Embryonic facial prominence (tissue), 1 donor: ENCODE results near the gene SELL.
"Not testable (repeated sequence)": the region's sequence is repeated elsewhere in the genome, so short reads cannot be mapped to it uniquely, and the experiment has no call there.

ENCODE experiments used
- DNase-seq: peaks from one replicate; pipeline ENCODE4 v3.0.0-alpha.2; 2016; ENCODE audit errors: extremely low spot score

Gene SELL

GRCh38 chr1:169704797-169705196 lies 6.6 kb downstream of the SELL start:
- DNase-seq, result no peak

- no peak for DNase-seq
These were observed 10.0 kb downstream of the SELL start for GRCh38 chr1:169701261-169702005.

- no peak for DNase-seq
These were observed 11.7 kb downstream of the SELL start for GRCh38 chr1:169699707-169700106.

- DNase-seq, result no peak
These were observed 12.4 kb downstream of the SELL start for GRCh38 chr1:169698976-169699375.

- no peak for DNase-seq
These were observed 13.7 kb downstream of the SELL start for GRCh38 chr1:169697755-169698154.

GRCh38 chr1:169696273-169697100 lies 14.9 kb downstream of the SELL start:
- no peak for DNase-seq

- DNase-seq, result no peak
These were observed 16.9 kb downstream of the SELL start for GRCh38 chr1:169694304-169695075.

GRCh38 chr1:169692756-169693460 lies 18.5 kb downstream of the SELL start:
- no peak for DNase-seq

GRCh38 chr1:169690489-169690888 lies 20.9 kb downstream of the SELL start:
- no peak for DNase-seq

- no peak for DNase-seq
These were observed 22.0 kb downstream of the SELL start for GRCh38 chr1:169689395-169689794.

- not testable (repeated sequence) for DNase-seq
These were observed 23.0 kb downstream of the SELL start for GRCh38 chr1:169688377-169688776.

GRCh38 chr1:169683661-169684060 lies 27.8 kb downstream of the SELL start:
- no peak for DNase-seq

GRCh38 chr1:169683168-169683567 lies 28.3 kb downstream of the SELL start:
- not testable (repeated sequence) for DNase-seq

GRCh38 chr1:169682071-169682470 lies 29.3 kb downstream of the SELL start:
- DNase-seq, result no peak

- no peak for DNase-seq
These were observed 30.3 kb downstream of the SELL start for GRCh38 chr1:169681140-169681539.

- DNase-seq, result no peak
These were observed 30.9 kb downstream of the SELL start for GRCh38 chr1:169680377-169681019.

GRCh38 chr1:169679692-169680091 lies 31.7 kb downstream of the SELL start:
- no peak for DNase-seq

GRCh38 chr1:169676001-169676400 lies 35.4 kb downstream of the SELL start:
- DNase-seq, result no peak

- no peak for DNase-seq
These were observed 40.6 kb downstream of the SELL start for GRCh38 chr1:169670836-169671235.

GRCh38 chr1:169670244-169670643 lies 41.2 kb downstream of the SELL start:
- not testable (repeated sequence) for DNase-seq
